ENCODE measurements around the gene CXCR4.

The CXCR4 gene

GRCh38 chr2:136069773-136070172, 48.2 kb downstream of the CXCR4 start:
- no peak for DNase-seq

- no peak for DNase-seq
Measured at GRCh38 chr2:136068581-136069227, 49.2 kb downstream of the CXCR4 start.

- no peak for DNase-seq
Measured at GRCh38 chr2:136067897-136068580, 49.9 kb downstream of the CXCR4 start.

- DNase-seq: no peak
Measured at GRCh38 chr2:136067459-136067858, 50.5 kb downstream of the CXCR4 start.

- no peak for DNase-seq
Measured at GRCh38 chr2:136065907-136066306, 52.0 kb downstream of the CXCR4 start.

GRCh38 chr2:136065384-136065783, 52.6 kb downstream of the CXCR4 start:
- DNase-seq: no peak
